Liver (tissue), 9 donors: Measurements from ENCODE around the gene GPR21. TPM values are rescaled to one million over a fixed set of nuclear protein-coding genes. Genes with fewer than 3 reads are reported as not detected.

Experiments
- DNase-seq: peaks from one replicate; pipeline ENCODE4 v3.0.0-alpha.2; 2017; ENCODE audit warnings: low spot score
- H3K27ac ChIP-seq, 2 donors: one replicate each; pipeline ENCODE4 v1.7.0; 2013; ENCODE audit warnings: inconsistent platforms in 2 of 2, low read length in 2 of 2, control low read depth in 1 of 2, low read depth in 1 of 2, mild to moderate bottlenecking in 1 of 2
- H3K27me3 ChIP-seq, 4 donors: one replicate each; pipeline versions ENCODE4 v1.6.1 to v1.7.0; 2013; ENCODE audit warnings: low read length in 3 of 4, inconsistent platforms in 1 of 4, mild to moderate bottlenecking in 1 of 4, moderate library complexity in 1 of 4; ENCODE audit not compliant: control insufficient read depth in 4 of 4, insufficient read depth in 4 of 4
- H3K36me3 ChIP-seq, 4 donors: one replicate each; pipeline versions ENCODE4 v1.6.1 to v1.7.0; 2013; ENCODE audit warnings: low read length in 3 of 4, mild to moderate bottlenecking in 3 of 4, low read depth in 1 of 4, moderate library complexity in 1 of 4; ENCODE audit not compliant: control insufficient read depth in 4 of 4, insufficient read depth in 3 of 4
- H3K4me1 ChIP-seq, 4 donors: one replicate each; pipeline versions ENCODE4 v1.6.1 to v1.7.0; 2013; ENCODE audit warnings: low read length in 3 of 4, mild to moderate bottlenecking in 3 of 4, moderate library complexity in 1 of 4; ENCODE audit not compliant: control insufficient read depth in 4 of 4, insufficient read depth in 4 of 4
- H3K4me3 ChIP-seq, 3 donors: one replicate each; pipeline versions ENCODE4 v1.6.1 to v1.7.0; 2013; ENCODE audit warnings: low read length in 3 of 3, control low read depth in 1 of 3, low read depth in 1 of 3, mild to moderate bottlenecking in 1 of 3
- H3K9ac ChIP-seq, 2 donors: one replicate each; pipeline ENCODE4 v1.7.0; 2013; ENCODE audit warnings: low read length in 2 of 2, mild to moderate bottlenecking in 2 of 2, moderate library complexity in 2 of 2, control low read depth in 1 of 2, low read depth in 1 of 2
- H3K9me3 ChIP-seq, 4 donors: one replicate each; pipeline versions ENCODE4 v1.6.1 to v1.7.0; 2013; ENCODE audit warnings: low read length in 3 of 4; ENCODE audit not compliant: control insufficient read depth in 4 of 4
- ATF3 ChIP-seq: IDR thresholded peaks from 2 replicates; pipeline ENCODE4 v1.6.1; 2016; ENCODE audit warnings: antibody characterized with exemption
- CTCF ChIP-seq: fragments of 150-350 bp; IDR thresholded peaks from 2 replicates; pipeline ENCODE4 v1.5.1; 2017; ENCODE audit warnings: improper control_type of control experiment, low read depth, low read length; ENCODE audit not compliant: missing input control
- FOXA2 ChIP-seq: IDR thresholded peaks from 2 replicates; pipeline ENCODE4 v1.6.1; 2016; ENCODE audit warnings: antibody characterized with exemption
- GABPA ChIP-seq, 2 donors: IDR thresholded peaks in 1 of 2; conservative IDR thresholded peaks in 1 of 2; 2 replicates each; pipeline ENCODE4 v1.6.1; 2016; ENCODE audit warnings: antibody characterized with exemption in 2 of 2, mild to moderate bottlenecking in 1 of 2, moderate library complexity in 1 of 2
- HNF4A ChIP-seq, 2 donors: conservative IDR thresholded peaks; 2 replicates each; pipeline ENCODE4 v1.6.1; 2016; ENCODE audit warnings: antibody characterized with exemption in 2 of 2, mild to moderate bottlenecking in 2 of 2
- HNF4G ChIP-seq: IDR thresholded peaks from 2 replicates; pipeline ENCODE4 v1.6.1; 2016; ENCODE audit warnings: antibody characterized with exemption
- JUND ChIP-seq, 2 donors: IDR thresholded peaks; 2 replicates each; pipeline ENCODE4 v1.6.1; 2016; ENCODE audit warnings: antibody characterized with exemption in 2 of 2
- NR2F2 ChIP-seq: IDR thresholded peaks from 2 replicates; pipeline ENCODE4 v1.6.1; 2016; ENCODE audit warnings: antibody characterized with exemption
- RAD21 ChIP-seq, 2 donors: IDR thresholded peaks; 2 replicates each; pipeline ENCODE4 v1.6.1; 2016; ENCODE audit warnings: antibody characterized with exemption in 2 of 2, mild to moderate bottlenecking in 2 of 2
- RXRA ChIP-seq, 2 donors: IDR thresholded peaks; 2 replicates each; pipeline ENCODE4 v1.6.1; 2017 to 2018; ENCODE audit warnings: antibody characterized with exemption in 2 of 2, mild to moderate bottlenecking in 1 of 2
- SP1 ChIP-seq: IDR thresholded peaks from 2 replicates; pipeline ENCODE4 v1.6.1; 2018; ENCODE audit warnings: antibody characterized with exemption, mild to moderate bottlenecking
- TAF1 ChIP-seq: conservative IDR thresholded peaks from 2 replicates; pipeline ENCODE4 v1.6.1; 2016; ENCODE audit warnings: antibody characterized with exemption, mild to moderate bottlenecking
- YY1 ChIP-seq: IDR thresholded peaks from 2 replicates; pipeline ENCODE4 v1.6.1; 2016; ENCODE audit warnings: antibody characterized with exemption, mild to moderate bottlenecking
- WGBS: extraction: QIAGEN DNeasy Blood & Tissue Kit; methylation state at CpG from one replicate; pipeline ENCODE4 v1.1.7; 2013; 5-methylcytosine and 5-hydroxymethylcytosine counted together
- polyA plus RNA-seq, 2 donors: library from polyadenylated mRNA; stranded (reverse) in 1 of 2; unstranded in 1 of 2; fragments of 200-250 nt in 1 of 2; fragments of >200 nt in 1 of 2; fragmentation: Nextera tagmentation in 1 of 2; extraction: Ambion mirVana in 1 of 2; gene quantifications; one replicate each; pipeline versions ENCODE4 v1.2.1 to v1.2.3, GENCODE V29; 2013 to 2015
- total RNA-seq, 2 donors: library from RNA; depleted of rRNA; stranded (reverse); fragments of >200 nt; gene quantifications; one replicate each; pipeline ENCODE4 v1.2.3, GENCODE V29; 2014
- TF ChIP-seq, protein P1 (sequence below): IDR thresholded peaks from 2 replicates; pipeline ENCODE4 v1.6.1; 2016; ENCODE audit warnings: antibody characterized with exemption, mild to moderate bottlenecking
- TF ChIP-seq, protein P2 (sequence below): IDR thresholded peaks from 2 replicates; pipeline ENCODE4 v1.6.1; 2016; ENCODE audit warnings: antibody characterized with exemption
- TF ChIP-seq, protein P3 (sequence below): IDR thresholded peaks from 2 replicates; pipeline ENCODE4 v1.6.1; 2016; ENCODE audit warnings: antibody characterized with exemption
- donor health status: healthy.
- donor health status: healthy.
- donor health status: healthy.
- donor health status: healthy.
- donor health status: healthy.

GPR21 gene
- total and polyA plus RNA-seq, 4 donors, result 0.07 to 0.67 TPM; not detected in 2

GRCh38 chr9:123058834-123059233 is 25.4 kb downstream of the GPR21 start:
- H3K4me1 ChIP-seq, result no peaks in the 10 kb centered on the region
- no peaks in the 10 kb centered on the region for H3K27me3 ChIP-seq
- peaks cover 0 to 2% (median 0%) of the 10 kb centered on the region in 4 donors for H3K36me3 ChIP-seq
- H3K27ac ChIP-seq, result no peak overlapping the region
- no peaks in the 10 kb centered on the region for H3K9me3 ChIP-seq
- no peak for DNase-seq
- TF ChIP-seq YY1 (no peak), FOXA2 (no peak), GABPA (IDR thresholded peaks at IDR 0.05 in 1 of 2, conservative IDR thresholded peaks at IDR 0.05 in 1 of 2) (no peak), NR2F2 (no peak), HNF4A (conservative IDR thresholded peaks at IDR 0.05) (peak in 1 of 2 donors; percentile 63), RXRA (IDR thresholded peaks at IDR 0.05) (peak in 1 of 2 donors; percentile 51), ATF3 (no peak), JUND (IDR thresholded peaks at IDR 0.05) (peak in 1 of 2 donors; percentile 24), TAF1 (no peak), CTCF (no peak), RAD21 (IDR thresholded peaks at IDR 0.05) (no peak), HNF4G (peak; percentile 29), SP1 (peak; percentile 67)
- TF ChIP-seq, protein P1, sequence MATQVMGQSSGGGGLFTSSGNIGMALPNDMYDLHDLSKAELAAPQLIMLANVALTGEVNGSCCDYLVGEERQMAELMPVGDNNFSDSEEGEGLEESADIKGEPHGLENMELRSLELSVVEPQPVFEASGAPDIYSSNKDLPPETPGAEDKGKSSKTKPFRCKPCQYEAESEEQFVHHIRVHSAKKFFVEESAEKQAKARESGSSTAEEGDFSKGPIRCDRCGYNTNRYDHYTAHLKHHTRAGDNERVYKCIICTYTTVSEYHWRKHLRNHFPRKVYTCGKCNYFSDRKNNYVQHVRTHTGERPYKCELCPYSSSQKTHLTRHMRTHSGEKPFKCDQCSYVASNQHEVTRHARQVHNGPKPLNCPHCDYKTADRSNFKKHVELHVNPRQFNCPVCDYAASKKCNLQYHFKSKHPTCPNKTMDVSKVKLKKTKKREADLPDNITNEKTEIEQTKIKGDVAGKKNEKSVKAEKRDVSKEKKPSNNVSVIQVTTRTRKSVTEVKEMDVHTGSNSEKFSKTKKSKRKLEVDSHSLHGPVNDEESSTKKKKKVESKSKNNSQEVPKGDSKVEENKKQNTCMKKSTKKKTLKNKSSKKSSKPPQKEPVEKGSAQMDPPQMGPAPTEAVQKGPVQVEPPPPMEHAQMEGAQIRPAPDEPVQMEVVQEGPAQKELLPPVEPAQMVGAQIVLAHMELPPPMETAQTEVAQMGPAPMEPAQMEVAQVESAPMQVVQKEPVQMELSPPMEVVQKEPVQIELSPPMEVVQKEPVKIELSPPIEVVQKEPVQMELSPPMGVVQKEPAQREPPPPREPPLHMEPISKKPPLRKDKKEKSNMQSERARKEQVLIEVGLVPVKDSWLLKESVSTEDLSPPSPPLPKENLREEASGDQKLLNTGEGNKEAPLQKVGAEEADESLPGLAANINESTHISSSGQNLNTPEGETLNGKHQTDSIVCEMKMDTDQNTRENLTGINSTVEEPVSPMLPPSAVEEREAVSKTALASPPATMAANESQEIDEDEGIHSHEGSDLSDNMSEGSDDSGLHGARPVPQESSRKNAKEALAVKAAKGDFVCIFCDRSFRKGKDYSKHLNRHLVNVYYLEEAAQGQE, result no peak
- TF ChIP-seq, protein P2, sequence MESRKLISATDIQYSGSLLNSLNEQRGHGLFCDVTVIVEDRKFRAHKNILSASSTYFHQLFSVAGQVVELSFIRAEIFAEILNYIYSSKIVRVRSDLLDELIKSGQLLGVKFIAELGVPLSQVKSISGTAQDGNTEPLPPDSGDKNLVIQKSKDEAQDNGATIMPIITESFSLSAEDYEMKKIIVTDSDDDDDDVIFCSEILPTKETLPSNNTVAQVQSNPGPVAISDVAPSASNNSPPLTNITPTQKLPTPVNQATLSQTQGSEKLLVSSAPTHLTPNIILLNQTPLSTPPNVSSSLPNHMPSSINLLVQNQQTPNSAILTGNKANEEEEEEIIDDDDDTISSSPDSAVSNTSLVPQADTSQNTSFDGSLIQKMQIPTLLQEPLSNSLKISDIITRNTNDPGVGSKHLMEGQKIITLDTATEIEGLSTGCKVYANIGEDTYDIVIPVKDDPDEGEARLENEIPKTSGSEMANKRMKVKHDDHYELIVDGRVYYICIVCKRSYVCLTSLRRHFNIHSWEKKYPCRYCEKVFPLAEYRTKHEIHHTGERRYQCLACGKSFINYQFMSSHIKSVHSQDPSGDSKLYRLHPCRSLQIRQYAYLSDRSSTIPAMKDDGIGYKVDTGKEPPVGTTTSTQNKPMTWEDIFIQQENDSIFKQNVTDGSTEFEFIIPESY, result no peak
- TF ChIP-seq, protein P3, sequence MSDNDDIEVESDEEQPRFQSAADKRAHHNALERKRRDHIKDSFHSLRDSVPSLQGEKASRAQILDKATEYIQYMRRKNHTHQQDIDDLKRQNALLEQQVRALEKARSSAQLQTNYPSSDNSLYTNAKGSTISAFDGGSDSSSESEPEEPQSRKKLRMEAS, result no peak
- H3K4me3 ChIP-seq, result no peak overlapping the region
- WGBS, result 86% methylated on average over 1 of the region's 1 CpG
- H3K9ac ChIP-seq, result no peak overlapping the region
